Measurements from ENCODE around the gene CRAMP1. TPM values are rescaled to one million over a fixed set of nuclear protein-coding genes. Genes with fewer than 3 reads are reported as not detected.

The CRAMP1 gene
- total RNA-seq, 3 donors from 2014 or later = 15.7 to 27.4 (median 20.6) TPM

GRCh38 chr16:1601489-1601888 is 10.7 kb upstream of the CRAMP1 start:
- Histone ChIP-seq H3K36me3 (ENCODE audit: low read depth) (no peaks in the 10 kb centered on the region), H3K9me3 (no peaks in the 10 kb centered on the region), H3K4me1 (ENCODE audit: low read depth) (no peaks in the 10 kb centered on the region), H3K4me3 (no peak overlapping the region)
- TF ChIP-seq, protein P1, sequence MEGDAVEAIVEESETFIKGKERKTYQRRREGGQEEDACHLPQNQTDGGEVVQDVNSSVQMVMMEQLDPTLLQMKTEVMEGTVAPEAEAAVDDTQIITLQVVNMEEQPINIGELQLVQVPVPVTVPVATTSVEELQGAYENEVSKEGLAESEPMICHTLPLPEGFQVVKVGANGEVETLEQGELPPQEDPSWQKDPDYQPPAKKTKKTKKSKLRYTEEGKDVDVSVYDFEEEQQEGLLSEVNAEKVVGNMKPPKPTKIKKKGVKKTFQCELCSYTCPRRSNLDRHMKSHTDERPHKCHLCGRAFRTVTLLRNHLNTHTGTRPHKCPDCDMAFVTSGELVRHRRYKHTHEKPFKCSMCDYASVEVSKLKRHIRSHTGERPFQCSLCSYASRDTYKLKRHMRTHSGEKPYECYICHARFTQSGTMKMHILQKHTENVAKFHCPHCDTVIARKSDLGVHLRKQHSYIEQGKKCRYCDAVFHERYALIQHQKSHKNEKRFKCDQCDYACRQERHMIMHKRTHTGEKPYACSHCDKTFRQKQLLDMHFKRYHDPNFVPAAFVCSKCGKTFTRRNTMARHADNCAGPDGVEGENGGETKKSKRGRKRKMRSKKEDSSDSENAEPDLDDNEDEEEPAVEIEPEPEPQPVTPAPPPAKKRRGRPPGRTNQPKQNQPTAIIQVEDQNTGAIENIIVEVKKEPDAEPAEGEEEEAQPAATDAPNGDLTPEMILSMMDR (IDR thresholded peaks at IDR 0.05) = no peak
- DNase-seq (no peak), ATAC-seq (no peak)
- intact Hi-C loops (cut with DNase I, micrococcal nuclease) = no loop called here

DNA sequence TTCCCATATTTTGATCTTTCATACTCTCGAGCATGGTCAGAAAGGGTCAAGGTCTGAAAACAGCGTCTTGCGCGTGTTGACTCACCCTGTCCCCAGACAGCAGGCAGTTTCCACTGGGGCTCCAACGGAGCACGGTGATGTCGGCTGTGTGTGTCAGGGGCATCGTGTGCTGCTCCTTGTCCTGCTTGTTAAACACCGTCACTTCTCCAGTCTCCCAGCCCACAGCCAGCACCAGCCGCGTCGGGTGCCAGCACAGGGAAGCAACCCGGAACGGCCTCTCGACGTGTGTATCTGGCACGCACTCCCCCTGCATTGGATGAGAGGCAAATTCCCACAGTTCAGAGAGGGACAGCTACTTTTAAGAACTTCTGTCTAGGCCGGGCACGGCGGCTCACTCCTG is 9.9 kb upstream of the CRAMP1 start:
- no peak for ATAC-seq
- H3K4me3 ChIP-seq = no peak overlapping the region
- H3K9me3 ChIP-seq = no peaks in the 10 kb centered on the region
- H3K36me3 ChIP-seq (ENCODE audit: low read depth) = no peaks in the 10 kb centered on the region
- TF ChIP-seq, protein P1 (IDR thresholded peaks at IDR 0.05) = no peak
- no peak for DNase-seq
- no peaks in the 10 kb centered on the region for H3K4me1 ChIP-seq (ENCODE audit: low read depth)
- intact Hi-C loops (cut with DNase I, micrococcal nuclease) = no loop called here

DNA sequence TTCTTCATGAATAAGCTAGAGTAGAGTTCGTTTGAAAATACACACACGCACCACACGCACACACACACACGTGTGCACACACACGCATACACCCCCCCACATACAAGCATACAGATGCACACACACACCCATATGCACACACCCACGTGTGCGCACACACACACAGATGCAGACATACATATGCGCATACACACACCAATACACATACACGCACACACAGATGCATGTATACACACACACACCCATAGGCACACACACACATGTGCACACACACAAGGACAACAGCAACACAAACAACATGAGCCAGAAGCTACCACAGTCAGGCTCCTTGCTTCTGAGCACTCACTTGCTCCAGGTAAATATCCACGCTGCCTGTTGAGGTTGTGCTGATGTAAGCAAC is 5.4 kb upstream of the CRAMP1 start:
- no peak for ATAC-seq
- H3K36me3 ChIP-seq (ENCODE audit: low read depth) = no peaks in the 10 kb centered on the region
- TF ChIP-seq, protein P1 (IDR thresholded peaks at IDR 0.05) = no peak

DNA sequence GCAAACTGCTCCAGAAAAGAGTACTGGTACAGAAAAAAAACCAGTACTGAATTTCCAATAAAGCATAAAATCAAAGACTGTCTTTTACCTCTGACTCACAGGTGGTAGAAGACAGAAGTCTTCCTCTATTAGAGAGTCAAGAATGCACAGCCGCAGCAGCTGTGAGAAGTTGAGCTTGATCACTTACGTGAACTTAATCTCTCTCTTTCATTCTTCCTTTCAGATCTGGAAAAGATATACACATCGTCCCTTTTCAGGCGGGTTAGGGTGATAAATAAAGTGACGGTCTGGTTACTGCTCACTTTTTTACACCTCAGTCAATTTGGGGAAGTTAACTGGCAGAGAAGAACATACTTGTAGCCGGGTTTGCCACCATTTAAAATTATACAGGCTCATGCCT is 4.2 kb upstream of the CRAMP1 start:
- DNase-seq (no peak), ATAC-seq (no peak)
- H3K9me3 ChIP-seq = no peaks in the 10 kb centered on the region
- intact Hi-C loops (cut with DNase I, micrococcal nuclease) = no loop called here
- TF ChIP-seq, protein P1 (IDR thresholded peaks at IDR 0.05) = no peak
- H3K4me1 ChIP-seq (ENCODE audit: low read depth) = peaks cover 10% of the 10 kb centered on the region
- H3K4me3 ChIP-seq = no peak overlapping the region
- no peaks in the 10 kb centered on the region for H3K36me3 ChIP-seq (ENCODE audit: low read depth)

More for the DNA sequence above, 5.4 kb upstream of the CRAMP1 start:
- intact Hi-C loops (cut with DNase I, micrococcal nuclease) = no loop called here
- DNase-seq = no peak
- Histone ChIP-seq H3K4me1 (ENCODE audit: low read depth) (peaks cover 9% of the 10 kb centered on the region), H3K9me3 (no peaks in the 10 kb centered on the region), H3K4me3 (no peak overlapping the region)

DNA sequence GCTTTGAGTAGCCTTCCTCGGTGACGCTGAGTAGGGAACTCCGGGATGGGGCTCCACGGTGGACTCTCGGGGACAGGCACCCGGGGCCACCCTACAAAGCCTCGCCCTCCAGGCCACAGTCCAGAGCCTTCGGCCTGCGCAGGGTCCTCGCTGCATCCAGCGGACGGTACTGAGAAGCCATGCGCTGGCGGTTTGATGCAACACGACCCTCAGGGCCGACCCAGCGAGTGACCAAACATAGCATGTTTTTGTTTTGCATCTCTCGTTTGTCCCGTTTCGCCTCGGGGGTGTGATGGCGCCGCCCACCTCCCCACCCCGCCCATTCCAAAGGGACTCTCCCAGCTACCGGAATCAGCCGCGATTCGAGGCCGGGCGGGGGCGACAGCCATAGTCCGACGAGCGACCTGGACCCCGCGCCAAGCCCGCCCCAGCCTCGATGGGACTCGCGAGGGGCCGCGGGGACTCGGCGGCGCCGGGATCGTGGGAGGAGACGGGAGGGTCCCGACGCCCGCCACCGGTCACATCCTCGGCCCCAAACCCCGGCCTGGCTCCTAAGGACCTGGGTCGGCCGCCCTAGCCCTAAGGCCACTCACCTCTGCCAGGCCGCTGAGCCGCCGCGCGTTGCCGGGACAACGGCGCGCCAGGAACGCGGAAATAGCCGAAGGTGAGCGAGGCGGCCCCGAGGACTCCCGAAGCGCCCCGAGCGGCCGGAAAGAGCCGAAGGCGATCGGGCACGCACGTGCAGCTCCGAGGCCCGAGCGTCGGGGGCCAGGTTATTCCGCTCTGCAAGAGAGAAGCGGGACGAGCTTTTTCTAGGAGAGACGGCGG is 1.9 kb upstream of the CRAMP1 start:
- intact Hi-C loops (cut with DNase I, micrococcal nuclease) = no loop called here
- TF ChIP-seq, protein P1 (IDR thresholded peaks at IDR 0.05) = no peak
- H3K9me3 ChIP-seq = no peaks in the 10 kb centered on the region
- peaks cover 24% of the 10 kb centered on the region for H3K4me1 ChIP-seq (ENCODE audit: low read depth)
- H3K4me3 ChIP-seq = peak overlapping the region; percentile 39
- no peaks in the 10 kb centered on the region for H3K36me3 ChIP-seq (ENCODE audit: low read depth)
- DNase-seq (peak; percentile 92 to 97 (median 94)), ATAC-seq (peak; percentile 77)

All from mucosa of descending colon (tissue), 3 donors.